Esophagus muscularis mucosa (tissue), 4 donors: ENCODE data around the gene OTOF.

Source experiments
- EP300 ChIP-seq: sonication (generic); formaldehyde crosslinking; IDR thresholded peaks from one replicate; pipeline ENCODE4 v1.6.1; 2017; ENCODE audit warnings: antibody characterized with exemption
- POLR2A ChIP-seq: fragments of 450-650 bp; IDR thresholded peaks from one replicate; pipeline ENCODE4 v1.6.1; 2017; ENCODE audit warnings: antibody characterized with exemption, moderate library complexity, mild to moderate bottlenecking, low read depth
- TF ChIP-seq, protein P1 (sequence below), 3 experiments: fragments of 200-600 bp in 2 of 3; fragments of 450-650 bp in 1 of 3; sonication (generic) in 2 of 3; IDR thresholded peaks; one replicate each; pipeline ENCODE4 v1.5.1; 2017 to 2019; ENCODE audit warnings: antibody characterized with exemption in 3 of 3, mild to moderate bottlenecking in 2 of 3, moderate library complexity in 1 of 3

DNA sequence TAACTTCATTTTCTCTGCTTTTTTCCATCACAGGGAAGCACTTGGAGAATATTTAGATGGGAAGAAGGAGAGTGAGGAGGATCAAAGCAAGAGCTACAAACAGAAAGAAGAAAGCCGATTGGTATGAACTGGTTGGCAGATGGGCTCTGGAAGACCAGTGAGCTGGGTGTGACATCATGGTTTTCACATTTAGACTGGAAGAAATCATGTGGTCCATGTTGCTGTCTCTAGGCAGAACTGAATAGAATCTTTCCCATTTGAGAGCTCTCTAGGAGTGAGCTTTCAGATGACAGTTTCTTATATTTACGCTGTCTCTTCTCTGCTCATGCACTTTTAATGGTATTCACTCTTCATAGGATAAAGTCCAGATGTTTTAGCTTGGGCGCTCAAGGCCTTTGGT lies 63.6 kb downstream of the OTOF start:
- TF ChIP-seq, protein P1, sequence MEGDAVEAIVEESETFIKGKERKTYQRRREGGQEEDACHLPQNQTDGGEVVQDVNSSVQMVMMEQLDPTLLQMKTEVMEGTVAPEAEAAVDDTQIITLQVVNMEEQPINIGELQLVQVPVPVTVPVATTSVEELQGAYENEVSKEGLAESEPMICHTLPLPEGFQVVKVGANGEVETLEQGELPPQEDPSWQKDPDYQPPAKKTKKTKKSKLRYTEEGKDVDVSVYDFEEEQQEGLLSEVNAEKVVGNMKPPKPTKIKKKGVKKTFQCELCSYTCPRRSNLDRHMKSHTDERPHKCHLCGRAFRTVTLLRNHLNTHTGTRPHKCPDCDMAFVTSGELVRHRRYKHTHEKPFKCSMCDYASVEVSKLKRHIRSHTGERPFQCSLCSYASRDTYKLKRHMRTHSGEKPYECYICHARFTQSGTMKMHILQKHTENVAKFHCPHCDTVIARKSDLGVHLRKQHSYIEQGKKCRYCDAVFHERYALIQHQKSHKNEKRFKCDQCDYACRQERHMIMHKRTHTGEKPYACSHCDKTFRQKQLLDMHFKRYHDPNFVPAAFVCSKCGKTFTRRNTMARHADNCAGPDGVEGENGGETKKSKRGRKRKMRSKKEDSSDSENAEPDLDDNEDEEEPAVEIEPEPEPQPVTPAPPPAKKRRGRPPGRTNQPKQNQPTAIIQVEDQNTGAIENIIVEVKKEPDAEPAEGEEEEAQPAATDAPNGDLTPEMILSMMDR (IDR thresholded peaks at IDR 0.05): no peak
- TF ChIP-seq EP300: no peak
- no peak for TF ChIP-seq POLR2A
